Astrocyte of the cerebellum (primary cell): ENCODE data around the gene PRDM7.
A peak's percentile ranks its signal among the peaks of the same experiment; 100 is the strongest.

Source experiments
- DNase-seq: peaks from one replicate; pipeline ENCODE4 v3.0.0-alpha.2; 2011; ENCODE audit warnings: low read depth
- H3K4me3 ChIP-seq: 2 replicates; pipeline ENCODE4 v1.5.1; 2011; ENCODE audit warnings: mild to moderate bottlenecking, low read depth, low read length, moderate library complexity
- CTCF ChIP-seq: IDR thresholded peaks from 2 replicates; pipeline ENCODE4 v1.5.1; 2012; ENCODE audit warnings: low read length, low read depth, moderate library complexity, mild to moderate bottlenecking; ENCODE audit errors: missing control alignments
- in situ Hi-C: cut with HindIII; loops from 2 replicates; pipeline ENCODE4 v1.10.0; 2017; ENCODE audit warnings: low sequenced_read_pairs

The PRDM7 gene

DNA sequence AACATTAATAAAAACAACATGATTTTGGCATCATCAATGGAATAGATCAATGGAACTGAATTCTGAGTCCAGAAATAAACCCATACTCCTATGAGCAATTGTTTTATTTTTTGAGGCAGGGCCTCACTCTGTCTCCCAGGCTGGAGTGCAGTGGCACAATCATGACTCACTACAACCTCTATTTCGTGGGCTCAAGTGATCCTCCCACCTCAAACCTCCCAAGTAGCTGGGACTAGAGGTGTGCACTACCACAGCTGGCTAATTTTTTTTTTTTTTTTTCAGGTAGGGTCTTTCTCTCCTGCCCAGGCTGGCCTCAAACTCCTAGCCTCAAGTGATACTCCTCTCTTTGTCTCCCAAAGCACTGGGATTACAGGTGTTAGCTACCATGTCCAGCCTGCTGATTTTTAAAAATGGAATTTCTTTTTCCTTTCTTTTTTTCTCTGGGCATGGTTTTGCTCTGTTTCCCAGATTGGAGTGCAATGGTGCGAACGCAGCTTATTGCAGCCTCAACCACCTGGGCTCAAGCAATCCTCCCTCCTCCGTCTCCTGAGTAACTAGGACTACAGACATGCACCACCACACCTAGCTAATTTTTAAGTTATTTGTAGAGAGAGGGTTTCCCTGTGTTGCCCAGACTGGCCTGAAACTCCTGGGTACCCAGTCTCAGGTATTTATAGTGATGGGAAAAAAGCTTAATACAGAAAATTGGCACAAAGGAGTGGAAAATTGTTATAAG, 7.3 kb upstream of the PRDM7 start:
- no peak for DNase-seq
- no peak for TF ChIP-seq CTCF
- in situ Hi-C loops, result no loop called here
- no peak overlapping the region for H3K4me3 ChIP-seq

GRCh38 chr16:90083139-90083538, 6.0 kb upstream of the PRDM7 start:
- H3K4me3 ChIP-seq, result no peak overlapping the region
- no peak for TF ChIP-seq CTCF
- no peak for DNase-seq
- in situ Hi-C loops, result no loop called here

GRCh38 chr16:90081606-90081970, 4.5 kb upstream of the PRDM7 start:
- no peak for TF ChIP-seq CTCF
- no peak overlapping the region for H3K4me3 ChIP-seq
- in situ Hi-C loops, result no loop called here
- DNase-seq, result no peak

GRCh38 chr16:90078579-90078895, 1.4 kb upstream of the PRDM7 start:
- TF ChIP-seq CTCF, result no peak
- in situ Hi-C loops, result no loop called here
- DNase-seq, result no peak
- H3K4me3 ChIP-seq, result no peak overlapping the region

DNA sequence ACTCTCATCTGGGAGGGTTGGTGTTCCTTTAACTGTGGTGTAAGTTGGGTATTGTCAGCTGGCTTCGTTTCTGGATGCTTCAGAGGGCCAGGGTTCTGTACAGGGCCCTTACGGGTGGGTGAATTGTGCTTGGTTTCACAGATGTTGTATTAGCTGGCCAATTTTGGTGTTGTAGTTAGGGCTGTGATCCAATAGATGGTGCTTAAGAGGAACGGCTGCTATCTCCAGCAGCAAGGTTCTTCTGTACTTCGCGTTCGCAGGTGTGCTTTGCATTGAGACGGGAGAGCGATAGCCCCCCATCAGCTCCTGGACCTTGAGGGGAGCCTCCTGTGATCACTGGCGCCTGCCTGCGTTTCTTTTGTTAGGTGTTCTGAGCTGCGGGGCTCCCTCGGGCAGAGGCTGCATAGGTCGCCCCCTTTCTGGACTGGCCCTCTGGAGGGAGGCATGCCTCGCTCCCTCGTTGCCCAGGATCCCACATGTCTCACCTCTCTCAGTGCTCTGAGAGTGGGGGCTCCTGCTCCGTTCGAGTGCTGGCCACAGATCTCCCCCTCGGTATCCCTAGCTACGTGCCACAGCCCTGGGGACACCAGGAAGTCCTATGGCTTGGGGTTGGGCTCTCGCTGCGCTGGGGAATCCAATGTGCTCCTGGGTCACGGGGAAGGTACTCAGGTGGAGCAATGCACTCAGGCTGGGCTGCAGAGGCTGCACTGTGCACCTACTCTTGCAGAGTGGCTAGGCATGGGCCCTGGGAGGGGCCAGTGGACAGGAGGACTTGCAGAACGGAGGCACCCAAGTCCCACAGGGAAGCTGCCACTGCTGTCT, 837 bp upstream of the PRDM7 start:
- DNase-seq, result no peak
- in situ Hi-C loops, result no loop called here
- peak; percentile 6 for TF ChIP-seq CTCF
- peak overlapping the region; percentile 24 for H3K4me3 ChIP-seq

DNA sequence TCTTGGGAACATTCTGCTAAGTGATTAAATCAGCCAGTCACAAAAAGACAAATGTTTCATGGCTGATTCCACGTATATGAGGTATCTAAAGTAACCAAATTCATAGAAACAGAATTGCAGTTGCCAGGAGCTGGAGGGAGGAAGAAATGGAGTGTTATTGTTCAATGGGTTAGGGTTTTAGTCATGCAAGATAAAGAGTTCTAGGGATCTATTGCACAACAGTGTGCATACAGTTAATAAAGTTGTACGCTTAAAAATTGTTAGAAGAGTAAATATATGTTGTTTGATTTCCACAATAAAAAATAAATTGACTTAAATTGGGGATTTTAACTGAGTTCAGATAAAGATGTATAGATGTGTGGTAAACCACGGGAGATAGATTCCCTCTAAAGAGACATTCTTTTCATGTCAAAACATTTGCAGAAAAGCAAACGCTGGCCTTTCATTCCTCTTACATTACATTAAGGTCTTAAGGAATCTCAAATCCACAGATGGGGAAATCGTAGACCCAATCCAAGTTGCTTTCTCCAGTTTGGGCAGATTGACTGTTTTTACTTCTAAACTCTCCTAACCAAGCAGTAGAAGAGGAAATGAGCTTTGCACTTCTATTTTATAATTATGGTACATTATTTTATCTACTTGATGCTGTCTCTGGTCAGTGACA, 4.6 kb downstream of the PRDM7 start:
- TF ChIP-seq CTCF, result no peak
- no peak overlapping the region for H3K4me3 ChIP-seq
- DNase-seq, result no peak
- in situ Hi-C loops, result no loop called here
